HG03159 (cell line): Measurements from ENCODE around the gene LCE2B.
"Not testable (repeated sequence)": the region's sequence is repeated elsewhere in the genome, so short reads cannot be mapped to it uniquely, and the experiment has no call there.

ENCODE experiments used
- ATAC-seq: cut with Tn5 transposase; IDR thresholded peaks from one replicate; pipeline ENCODE4 v1.9.1; 2021; ENCODE audit warnings: mild to moderate bottlenecking, moderate library complexity; ENCODE audit not compliant: unreplicated experiment

Gene LCE2B, protein sequence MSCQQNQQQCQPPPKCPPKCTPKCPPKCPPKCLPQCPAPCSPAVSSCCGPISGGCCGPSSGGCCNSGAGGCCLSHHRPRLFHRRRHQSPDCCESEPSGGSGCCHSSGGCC

DNA sequence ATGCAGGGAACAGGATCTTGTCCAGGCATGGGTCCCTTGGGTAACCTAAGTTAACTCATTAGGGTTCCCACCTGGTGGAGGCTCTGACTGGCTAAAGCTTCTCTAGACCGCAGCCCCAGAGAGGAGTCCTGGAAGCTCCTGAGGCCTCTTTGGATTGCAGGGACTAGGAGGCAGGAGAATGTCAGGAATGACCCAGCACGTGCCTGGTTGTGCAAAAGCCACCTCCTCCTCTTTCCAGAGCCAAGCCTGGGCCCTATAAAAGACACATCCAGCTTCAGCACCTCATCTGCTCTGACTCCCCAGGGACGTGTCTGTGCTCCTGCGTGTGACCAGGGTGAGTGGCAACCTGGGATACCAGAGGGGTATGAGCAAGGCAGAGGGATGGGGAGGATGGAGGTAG, at the start of gene LCE2B:
TSS of gene LCE2B (plus strand) at position 301 of the 400 bp plus-strand sequence. CDS start 721 bp downstream, outside the sequence.
- not testable (repeated sequence) for ATAC-seq

DNA sequence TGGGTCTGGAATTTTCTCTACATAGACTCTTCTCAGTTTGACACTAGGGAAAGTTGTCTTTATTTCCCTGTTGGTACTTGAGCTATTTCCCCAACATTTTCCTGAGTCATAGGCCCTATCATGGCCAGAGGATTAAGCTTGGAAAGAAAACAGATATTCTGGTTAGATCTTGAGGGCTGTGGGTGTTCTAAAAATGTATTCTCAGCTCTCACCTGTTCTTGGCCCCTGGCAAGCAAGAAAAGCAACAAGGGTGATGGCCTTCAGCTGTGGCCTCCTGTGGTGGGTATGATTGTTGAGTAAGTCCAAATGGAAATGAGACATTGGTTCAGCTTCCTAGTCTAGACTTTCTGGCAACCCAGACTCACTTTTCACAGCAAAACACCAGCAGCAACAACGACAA, 45.6 kb upstream of the LCE2B start:
- no peak for ATAC-seq

- no peak for ATAC-seq
Measured at GRCh38 chr1:152643945-152644344, 42.0 kb upstream of the LCE2B start.

DNA sequence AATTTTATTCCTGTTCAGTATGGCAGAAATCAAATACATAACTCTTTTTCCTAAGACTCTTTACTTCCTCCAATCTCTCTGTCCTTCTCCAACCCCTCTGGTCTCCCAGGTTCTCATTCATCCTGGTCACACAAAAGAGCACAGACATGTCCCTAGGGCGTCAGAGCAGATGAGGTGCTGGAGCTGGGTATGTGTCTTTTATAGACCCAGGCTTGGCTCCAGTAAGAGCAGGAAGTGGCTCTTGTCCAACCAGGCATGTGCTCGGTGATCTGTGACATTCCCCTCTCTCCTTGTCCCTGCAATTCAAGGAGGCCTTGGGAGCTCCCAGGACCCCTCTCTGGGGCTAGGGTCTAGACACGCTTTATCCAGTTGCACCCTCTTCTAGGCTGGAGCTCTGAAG, 40.8 kb upstream of the LCE2B start:
- no peak for ATAC-seq

- no peak for ATAC-seq
Measured at GRCh38 chr1:152646656-152647055, 39.3 kb upstream of the LCE2B start.

- no peak for ATAC-seq
Measured at GRCh38 chr1:152654110-152654509, 31.8 kb upstream of the LCE2B start.

DNA sequence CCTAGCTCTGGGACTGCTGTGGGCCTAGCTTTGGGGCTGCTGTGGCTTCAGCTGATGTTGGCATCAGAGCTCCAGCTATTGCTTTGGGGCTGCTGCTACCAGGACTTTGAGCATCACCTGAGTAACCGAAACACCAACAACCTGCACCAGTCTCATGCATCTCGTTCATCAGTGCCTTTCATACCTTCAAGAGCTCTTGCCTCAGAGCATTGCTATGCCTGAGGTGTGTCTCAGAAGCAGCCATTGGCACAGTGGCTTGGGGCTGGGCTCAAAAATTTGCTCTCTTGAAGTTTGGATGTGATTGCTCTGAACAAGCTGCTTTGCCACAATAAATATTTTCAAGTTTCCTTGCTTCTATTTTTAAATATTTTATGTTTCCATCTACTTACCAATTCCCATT, 29.5 kb upstream of the LCE2B start:
- ATAC-seq = no peak

GRCh38 chr1:152657677-152658076, 28.2 kb upstream of the LCE2B start:
- ATAC-seq = no peak

- no peak for ATAC-seq
Measured at GRCh38 chr1:152658649-152659048, 27.3 kb upstream of the LCE2B start.

DNA sequence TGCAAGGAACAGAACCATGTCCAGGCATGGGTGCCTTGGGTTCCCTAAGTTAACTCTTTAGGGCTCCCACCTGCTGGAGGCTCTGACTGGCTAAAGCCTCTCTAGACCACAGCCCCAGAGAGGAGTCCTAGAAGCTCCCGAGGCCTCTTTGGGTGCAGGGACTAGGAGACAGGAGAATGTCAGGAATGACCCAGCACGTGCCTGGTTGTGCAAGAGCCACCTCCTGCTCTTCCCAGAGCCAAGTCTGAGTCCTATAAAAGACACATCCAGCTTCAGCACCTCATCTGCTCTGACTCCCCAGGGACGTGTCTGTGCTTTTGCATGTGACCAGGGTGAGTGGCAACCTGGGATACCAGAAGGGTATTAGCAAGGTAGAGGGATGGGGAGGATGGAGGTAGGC, 22.8 kb upstream of the LCE2B start, which contains the start of gene LCE2D:
TSS of gene LCE2D (plus strand) at position 283 of the 400 bp plus-strand sequence. CDS start 726 bp downstream, outside the sequence.
- ATAC-seq = no peak

- ATAC-seq = not testable (repeated sequence)
Measured at GRCh38 chr1:152666171-152666570, 19.8 kb upstream of the LCE2B start.

DNA sequence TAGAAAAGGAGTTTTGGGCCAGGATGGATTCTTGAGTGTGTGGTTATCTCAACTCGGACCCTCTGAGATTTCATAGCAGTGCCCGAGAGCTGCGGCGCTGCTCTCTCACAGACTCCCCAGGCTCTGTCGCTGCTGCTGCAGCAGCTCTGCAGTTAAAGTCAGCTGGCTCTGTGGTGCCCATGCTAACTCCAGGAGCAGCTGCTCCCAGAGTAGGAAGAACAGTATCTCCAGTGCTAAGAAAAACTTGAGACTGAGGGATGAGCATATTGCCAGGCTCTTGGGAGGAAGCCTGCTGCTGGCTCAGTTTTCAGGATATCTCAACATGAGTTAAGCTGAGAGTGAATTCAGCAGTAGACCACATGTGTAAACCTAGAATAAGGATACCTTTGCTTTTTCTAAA, 18.3 kb upstream of the LCE2B start:
- ATAC-seq = no peak

DNA sequence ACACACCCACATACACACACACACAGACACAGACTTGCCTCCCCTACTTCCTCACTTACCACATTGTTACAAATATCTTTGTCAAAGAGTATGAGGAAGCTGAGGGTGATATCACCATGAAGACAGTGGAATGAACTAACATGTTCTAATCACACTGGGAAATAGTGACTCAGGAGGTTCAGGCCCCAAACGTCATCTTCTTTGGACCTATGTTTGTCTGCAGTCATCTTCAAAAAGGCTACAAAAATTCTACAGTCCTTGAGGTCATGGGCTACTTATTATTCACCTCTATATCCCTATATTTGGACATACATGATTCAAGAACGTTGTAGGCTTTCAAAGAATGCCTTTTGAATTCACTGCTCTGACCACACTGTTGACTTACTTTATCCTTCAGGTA, 12.9 kb upstream of the LCE2B start:
- ATAC-seq = no peak

- ATAC-seq = not testable (repeated sequence)
Measured at GRCh38 chr1:152674983-152675382, 10.9 kb upstream of the LCE2B start, which contains the start of gene LCE2C. Gene LCE2C (plus strand): TSS chr1:152675279. CDS start chr1:152676016, 737 bp downstream.

- no peak for ATAC-seq
Measured at GRCh38 chr1:152679459-152679858, 6.5 kb upstream of the LCE2B start.

- no peak for ATAC-seq
Measured at GRCh38 chr1:152681616-152682015, 4.3 kb upstream of the LCE2B start.

DNA sequence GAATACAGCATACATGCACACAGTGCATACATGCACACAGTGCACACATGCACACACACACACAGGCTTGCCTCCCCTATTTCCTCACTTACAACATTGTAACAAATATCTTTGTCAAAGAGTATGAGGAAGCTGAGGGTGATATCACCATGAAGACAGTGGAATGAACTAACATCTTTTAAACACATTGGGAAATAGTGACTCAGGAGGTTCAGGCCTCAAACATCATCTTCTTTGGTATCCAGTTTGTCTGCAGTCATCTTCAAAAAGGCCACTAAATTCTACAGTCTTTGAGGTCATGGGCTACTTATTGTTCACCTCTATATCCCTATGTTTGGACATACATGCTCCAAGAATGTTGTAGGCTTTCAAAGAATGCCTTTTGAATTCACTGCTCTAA, 2.1 kb upstream of the LCE2B start:
- no peak for ATAC-seq

GRCh38 chr1:152697701-152698600, 12.0 kb downstream of the LCE2B start, which contains the start of gene LCE2A:
Gene LCE2A (plus strand): TSS chr1:152698345. CDS start chr1:152698902, 557 bp downstream.
- ATAC-seq = no peak

DNA sequence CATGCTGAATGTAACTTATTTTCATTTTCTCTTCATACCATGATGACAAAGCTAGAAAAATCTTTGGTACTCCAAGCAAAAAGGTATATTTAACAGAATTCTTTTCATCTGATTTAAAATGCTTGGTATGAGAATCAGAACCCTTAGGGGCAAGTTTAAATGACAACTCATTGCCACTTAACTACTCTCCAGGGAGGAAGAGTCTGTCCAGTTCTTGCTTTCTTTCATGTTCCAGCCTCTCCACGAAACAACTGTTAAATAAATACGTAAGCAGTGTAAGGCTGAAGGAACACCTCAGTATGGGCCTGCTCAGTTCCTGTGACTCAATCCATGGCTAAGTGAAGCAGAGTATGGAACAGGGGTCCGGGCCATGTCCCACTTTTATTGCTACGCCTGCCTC, 13.8 kb downstream of the LCE2B start:
- no peak for ATAC-seq

DNA sequence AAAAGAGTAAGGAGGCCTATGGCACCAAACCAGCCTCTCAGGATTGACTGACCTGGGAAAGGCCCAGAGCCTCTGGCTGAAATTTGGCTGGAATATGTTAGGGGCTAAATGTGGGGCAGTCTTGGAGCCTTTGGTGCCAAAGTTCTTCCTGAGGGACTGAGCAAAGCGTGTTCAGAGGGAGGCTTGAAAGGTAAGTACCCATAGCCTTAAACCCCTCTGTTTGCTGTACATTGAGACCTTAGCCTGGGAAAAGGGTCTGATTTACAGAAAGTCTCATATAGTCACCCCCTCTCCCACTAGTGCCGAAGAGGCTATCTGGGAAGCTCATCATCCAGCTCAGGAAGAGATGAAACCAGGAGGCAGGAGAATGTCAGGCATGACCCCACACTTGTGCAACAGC, 21.9 kb downstream of the LCE2B start, which contains the start of gene LCE4A:
TSS of gene LCE4A (plus strand) at position 301 of the 400 bp plus-strand sequence. CDS start 916 bp downstream, outside the sequence.
- no peak for ATAC-seq

- no peak for ATAC-seq
Measured at GRCh38 chr1:152718238-152718637, 32.3 kb downstream of the LCE2B start.

DNA sequence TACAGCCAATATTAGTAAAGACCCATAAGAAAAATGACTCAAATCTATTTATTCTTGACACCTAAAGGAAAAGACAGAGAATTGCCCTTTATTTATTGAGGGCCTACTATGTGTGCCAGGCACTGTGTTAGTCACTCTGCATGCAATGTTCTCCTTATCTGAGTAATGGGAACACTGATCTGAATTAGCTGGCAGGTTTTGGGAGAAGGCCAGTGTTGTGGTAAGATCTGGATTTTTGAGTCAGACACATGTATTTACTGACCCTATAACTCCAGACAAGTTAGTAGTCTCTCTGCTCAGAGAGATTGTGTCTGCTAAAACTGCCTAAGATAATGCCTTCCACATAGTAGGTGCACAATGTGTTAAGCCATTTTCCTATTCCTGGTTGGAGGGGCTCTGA, 39.3 kb downstream of the LCE2B start:
- no peak for ATAC-seq
